Fibroblast of skin of right quadriceps (primary cell): ENCODE results near the gene ZNF594.
"Not testable (repeated sequence)": the region's sequence is repeated elsewhere in the genome, so short reads cannot be mapped to it uniquely, and the experiment has no call there.

Experiments used
- DNase-seq: peaks from one replicate; pipeline ENCODE4 v3.0.0-alpha.2; 2013

The ZNF594 gene

GRCh38 chr17:5200360-5200759, 8.7 kb upstream of the ZNF594 start:
- DNase-seq = no peak

GRCh38 chr17:5198472-5198871, 6.8 kb upstream of the ZNF594 start:
- no peak for DNase-seq

GRCh38 chr17:5194346-5194745, 2.7 kb upstream of the ZNF594 start:
- peak; percentile 61 for DNase-seq

- DNase-seq = no peak
These were observed 7.4 kb downstream of the ZNF594 start for GRCh38 chr17:5184288-5184687.

GRCh38 chr17:5183410-5183793, 8.3 kb downstream of the ZNF594 start:
- no peak for DNase-seq

GRCh38 chr17:5182597-5183409, 8.9 kb downstream of the ZNF594 start:
- DNase-seq = no peak

GRCh38 chr17:5181509-5182305, 10.0 kb downstream of the ZNF594 start:
- DNase-seq = no peak

- no peak for DNase-seq
These were observed 12.7 kb downstream of the ZNF594 start for GRCh38 chr17:5179003-5179402.

GRCh38 chr17:5175027-5175426, 16.6 kb downstream of the ZNF594 start:
- not testable (repeated sequence) for DNase-seq

- peak; percentile 51 for DNase-seq
These were observed 25.7 kb downstream of the ZNF594 start for GRCh38 chr17:5165791-5166564.

- DNase-seq = no peak
These were observed 27.2 kb downstream of the ZNF594 start for GRCh38 chr17:5164436-5164835.

GRCh38 chr17:5161793-5162192, 29.9 kb downstream of the ZNF594 start:
- not testable (repeated sequence) for DNase-seq

- DNase-seq = not testable (repeated sequence)
These were observed 31.0 kb downstream of the ZNF594 start for GRCh38 chr17:5160702-5161101.

GRCh38 chr17:5146122-5146521, 45.5 kb downstream of the ZNF594 start:
- not testable (repeated sequence) for DNase-seq

- not testable (repeated sequence) for DNase-seq
These were observed 48.8 kb downstream of the ZNF594 start for GRCh38 chr17:5142877-5143276.

GRCh38 chr17:5139458-5139732, 52.3 kb downstream of the ZNF594 start:
- DNase-seq = no peak

GRCh38 chr17:5138616-5139457, 52.8 kb downstream of the ZNF594 start:
- DNase-seq = no peak

GRCh38 chr17:5138198-5138544, 53.5 kb downstream of the ZNF594 start:
- not testable (repeated sequence) for DNase-seq

GRCh38 chr17:5137511-5138197, 54.0 kb downstream of the ZNF594 start:
- not testable (repeated sequence) for DNase-seq

- not testable (repeated sequence) for DNase-seq
These were observed 54.9 kb downstream of the ZNF594 start for GRCh38 chr17:5136580-5137412.
